Prostate gland (tissue), 2 donors: ENCODE data around the gene ERC2. TPM values are rescaled to one million over a fixed set of nuclear protein-coding genes. Genes with fewer than 3 reads are reported as not detected.

Source experiments
- DNase-seq: peaks from one replicate; pipeline ENCODE4 v3.0.0-alpha.2; 2019; ENCODE audit warnings: low spot score
- H3K27ac ChIP-seq, 2 donors: fragments of 200-600 bp; sonication (generic); 2 replicates each; pipeline ENCODE4 v1.5.1; 2017 to 2019
- H3K27me3 ChIP-seq: fragments of 200-600 bp; sonication (generic); replicated peaks from 2 replicates; pipeline ENCODE4 v1.5.1; 2019; ENCODE audit not compliant: insufficient read depth
- H3K36me3 ChIP-seq, 2 donors: fragments of 200-600 bp; sonication (generic); 1 replicate in 1 of 2; 2 replicates in 1 of 2; pipeline versions ENCODE4 v1.5.1 to v1.8.1; 2017 to 2019
- H3K4me1 ChIP-seq: fragments of 200-600 bp; sonication (generic); replicated peaks from 2 replicates; pipeline ENCODE4 v1.5.1; 2019
- H3K4me3 ChIP-seq, 2 donors: fragments of 200-600 bp; sonication (generic); 2 replicates each; pipeline ENCODE4 v1.5.1; 2017 to 2019
- H3K9me3 ChIP-seq: fragments of 200-600 bp; sonication (generic); 2 replicates; pipeline ENCODE4 v1.5.1; 2017
- CTCF ChIP-seq, 4 experiments: fragments of 200-600 bp in 2 of 4; fragments of 450-650 bp in 2 of 4; sonication (generic) in 2 of 4; IDR thresholded peaks; 1 replicate in 3 of 4; 2 replicates in 1 of 4; pipeline ENCODE4 v1.5.1; 2016 to 2019; ENCODE audit warnings: antibody characterized with exemption in 4 of 4, mild to moderate bottlenecking in 2 of 4, moderate library complexity in 2 of 4
- POLR2A ChIP-seq: fragments of 450-650 bp; IDR thresholded peaks from one replicate; pipeline ENCODE4 v1.6.1; 2016; ENCODE audit warnings: antibody characterized with exemption, mild to moderate bottlenecking
- POLR2AphosphoS5 ChIP-seq: sonication (generic); formaldehyde crosslinking; IDR thresholded peaks from one replicate; pipeline ENCODE4 v1.6.1; 2017; ENCODE audit warnings: antibody characterized with exemption
- WGBS: methylation state at CpG from one replicate; pipeline ENCODE4 v1.1.5; 2018; 5-methylcytosine and 5-hydroxymethylcytosine counted together
- intact Hi-C: fragments of 100-400 bp; cut with DNase I; formaldehyde crosslinking; loops from one replicate; pipeline ENCODE4 v1.14.2; 2022
- total RNA-seq, 2 donors: library from RNA; depleted of rRNA; stranded (reverse); fragments of >200 nt; gene quantifications; one replicate each; pipeline ENCODE4 v1.1.0, GENCODE V29; 2016

The ERC2 gene
- total RNA-seq, 2 donors from 2014 or later, result 1.0 to 2.7 TPM

- H3K27me3 ChIP-seq, result no peaks in the 10 kb centered on the region
- intact Hi-C loops, result no loop called here
- no peak overlapping the region for H3K4me3 ChIP-seq
- TF ChIP-seq POLR2A, result no peak
- TF ChIP-seq POLR2AphosphoS5, result no peak
- TF ChIP-seq CTCF (IDR thresholded peaks at IDR 0.05), result no peak
- DNase-seq, result no peak
- H3K27ac ChIP-seq, result no peak overlapping the region
- 42% methylated on average over 5 of the region's 5 CpGs for WGBS
- no peaks in the 10 kb centered on the region for H3K36me3 ChIP-seq
- no peaks in the 10 kb centered on the region for H3K4me1 ChIP-seq
- no peaks in the 10 kb centered on the region for H3K9me3 ChIP-seq
Measured at GRCh38 chr3:56347219-56347871, 120.9 kb downstream of the ERC2 start.

GRCh38 chr3:56342475-56342874 is 125.8 kb downstream of the ERC2 start:
- Histone ChIP-seq H3K4me3 (no peak overlapping the region), H3K36me3 (no peaks in the 10 kb centered on the region), H3K4me1 (no peaks in the 10 kb centered on the region), H3K27ac (no peak overlapping the region), H3K9me3 (no peaks in the 10 kb centered on the region), H3K27me3 (no peaks in the 10 kb centered on the region)
- 41% methylated on average over 2 of the region's 2 CpGs for WGBS
- TF ChIP-seq CTCF (IDR thresholded peaks at IDR 0.05) (no peak), POLR2AphosphoS5 (no peak), POLR2A (no peak)
- DNase-seq, result no peak
- intact Hi-C loops, result loop anchor here (5.0 kb wide), 1 partner anchor 150 kb away; no protein-coding TSS in a partner anchor

GRCh38 chr3:56339671-56340070 is 128.6 kb downstream of the ERC2 start:
- no peaks in the 10 kb centered on the region for H3K27me3 ChIP-seq
- no peak overlapping the region for H3K27ac ChIP-seq
- H3K4me3 ChIP-seq, result no peak overlapping the region
- no peak for DNase-seq
- H3K36me3 ChIP-seq, result no peaks in the 10 kb centered on the region
- intact Hi-C loops, result loop anchor here (5.0 kb wide), 1 partner anchor 153 kb away; no protein-coding TSS in a partner anchor
- 39% methylated on average over 4 of the region's 4 CpGs for WGBS
- TF ChIP-seq CTCF (IDR thresholded peaks at IDR 0.05), result no peak
- TF ChIP-seq POLR2A, result no peak
- TF ChIP-seq POLR2AphosphoS5, result no peak
- H3K4me1 ChIP-seq, result no peaks in the 10 kb centered on the region
- no peaks in the 10 kb centered on the region for H3K9me3 ChIP-seq

- H3K27ac ChIP-seq, result no peak overlapping the region
- DNase-seq, result no peak
- H3K36me3 ChIP-seq, result no peaks in the 10 kb centered on the region
- no peaks in the 10 kb centered on the region for H3K9me3 ChIP-seq
- 66% methylated on average over 2 of the region's 2 CpGs for WGBS
- H3K4me1 ChIP-seq, result no peaks in the 10 kb centered on the region
- H3K4me3 ChIP-seq, result no peak overlapping the region
- no peak for TF ChIP-seq CTCF (IDR thresholded peaks at IDR 0.05)
- no peak for TF ChIP-seq POLR2AphosphoS5
- TF ChIP-seq POLR2A, result no peak
- no peaks in the 10 kb centered on the region for H3K27me3 ChIP-seq
- intact Hi-C loops, result no loop called here
Measured at GRCh38 chr3:56339244-56339643, 129.0 kb downstream of the ERC2 start.

- Histone ChIP-seq H3K9me3 (no peaks in the 10 kb centered on the region), H3K4me1 (no peaks in the 10 kb centered on the region), H3K27me3 (no peaks in the 10 kb centered on the region), H3K36me3 (no peaks in the 10 kb centered on the region), H3K4me3 (no peak overlapping the region), H3K27ac (no peak overlapping the region)
- TF ChIP-seq CTCF (IDR thresholded peaks at IDR 0.05), result no peak
- TF ChIP-seq POLR2AphosphoS5, result no peak
- TF ChIP-seq POLR2A, result no peak
- intact Hi-C loops, result no loop called here
- DNase-seq, result no peak
- whole genome bisulfite sequencing, result 92% methylated on average over 4 of the region's 4 CpGs
Measured at GRCh38 chr3:56336023-56336422, 132.2 kb downstream of the ERC2 start.
